ENCODE results near the gene HAPLN3. TPM values are rescaled to one million over a fixed set of nuclear protein-coding genes. Genes with fewer than 3 reads are reported as not detected.

Gene HAPLN3
- total and polyA plus RNA-seq, 10 of the 15 experiments (the other 5 are each of a cell fraction or from before 2014, with no cell fraction given), result 0.20 to 5.0 (median 1.4) TPM; not detected in 1

GRCh38 chr15:88908123-88908522 is 12.8 kb upstream of the HAPLN3 start (continued):
- no peak for TF ChIP-seq MLLT1 (IDR thresholded peaks at IDR 0.05)
- TF ChIP-seq CBX5 (IDR thresholded peaks at IDR 0.05; ENCODE audit: low read depth), result no peak

- POLR2A ChIA-PET, result no interaction called here
- no peak for ATAC-seq
- H3K4me1 ChIP-seq (ENCODE audit: control insufficient read depth, insufficient read depth, low read length), result no peaks in the 10 kb centered on the region
- RAD21 ChIA-PET (ENCODE audit: unreplicated experiment), result no interaction called here
- no peak for FAIRE-seq
- intact Hi-C loops (cut with micrococcal nuclease; ENCODE audit: unreplicated experiment) (no loop called here), in situ Hi-C loops (cut with MboI) (loop anchor here (5.0 kb wide), 1 partner anchor 110 kb away; no protein-coding TSS in a partner anchor)
- H3K4me3 ChIP-seq, result no peak overlapping the region
- no TSS peak for BruUV-seq (replicated peaks)
- H3K36me3 ChIP-seq (ENCODE audit: control insufficient read depth in 2 of 2, insufficient read depth in 2 of 2, low read length in 1 of 2), result no peaks in the 10 kb centered on the region
- no peaks in the 10 kb centered on the region; a peak in 2 of 4 replicates for H3K27me3 ChIP-seq (replicated peaks in 1 of 2; ENCODE audit: control insufficient read depth in 2 of 2, insufficient read depth in 2 of 2, low read length in 1 of 2)
- H3K27ac ChIP-seq (ENCODE audit: control insufficient read depth, insufficient read depth), result no peak overlapping the region
- H3K79me2 ChIP-seq (ENCODE audit: control insufficient read depth, insufficient read depth, low read length), result no peaks in the 10 kb centered on the region
- CTCF ChIA-PET, result interaction anchor here (2.3 to 3.2 kb wide), 3 partner anchors 24 to 117 kb away, joined by 8 to 12 read pairs (median 11); no protein-coding TSS in a partner anchor
- DNase-seq (ENCODE audit: low read depth, low spot score), result no peak
- no peak overlapping the region for H3K9ac ChIP-seq (ENCODE audit: control insufficient read depth, insufficient read depth, low read length)
- no peak overlapping the region for H2AFZ ChIP-seq (ENCODE audit: control insufficient read depth, low read depth, low read length)
- WGBS (ENCODE audit: insufficient coverage, insufficient replicate concordance, low lambda C conversion rate, missing lambda C conversion rate), result 65% methylated on average over 14 of the region's 14 CpGs
- H4K20me1 ChIP-seq (ENCODE audit: control insufficient read depth, insufficient read depth), result 0 out of 2 replicates have a peak, but pooled peaks cover 5% of the 10 kb centered on the region
- SMC1A ChIA-PET (ENCODE audit: uncharacterized antibody, unreplicated experiment), result interaction anchor here (1.2 kb wide), 1 partner anchor 71 kb away, joined by 3 read pairs; no protein-coding TSS in a partner anchor
- no peaks in the 10 kb centered on the region for H3K9me3 ChIP-seq (replicated peaks; ENCODE audit: control insufficient read depth, insufficient read depth, low read length)
- no peak overlapping the region for H3K4me2 ChIP-seq (ENCODE audit: control insufficient read depth, insufficient read depth)
- no peak for TF ChIP-seq ASH2L (IDR thresholded peaks at IDR 0.05; ENCODE audit: borderline replicate concordance, low read depth)
- no peak for TF ChIP-seq STAT3 (IDR thresholded peaks at IDR 0.05; ENCODE audit: low read depth, low read length)
- no peak for TF ChIP-seq TCF3 (IDR thresholded peaks at IDR 0.05; ENCODE audit: borderline replicate concordance, insufficient read depth, low read depth, low read length)
- no peak for TF ChIP-seq PKNOX1 (IDR thresholded peaks at IDR 0.05)
- TF ChIP-seq RAD21 (IDR thresholded peaks at IDR 0.05; ENCODE audit: insufficient read depth, low read depth, low read length), result no peak
- no peak for TF ChIP-seq STAT1 (conservative IDR thresholded peaks at IDR 0.05)
- no peak for TF ChIP-seq IRF4 (IDR thresholded peaks at IDR 0.05; ENCODE audit: low read depth, low read length)
- no peak for TF ChIP-seq DPF2 (IDR thresholded peaks at IDR 0.05)
- TF ChIP-seq SREBF2 (IDR thresholded peaks at IDR 0.05; ENCODE audit: low read length), result no peak
- TF ChIP-seq ATF2 (IDR thresholded peaks at IDR 0.05; ENCODE audit: low read length), result no peak
- TF ChIP-seq, protein P1, sequence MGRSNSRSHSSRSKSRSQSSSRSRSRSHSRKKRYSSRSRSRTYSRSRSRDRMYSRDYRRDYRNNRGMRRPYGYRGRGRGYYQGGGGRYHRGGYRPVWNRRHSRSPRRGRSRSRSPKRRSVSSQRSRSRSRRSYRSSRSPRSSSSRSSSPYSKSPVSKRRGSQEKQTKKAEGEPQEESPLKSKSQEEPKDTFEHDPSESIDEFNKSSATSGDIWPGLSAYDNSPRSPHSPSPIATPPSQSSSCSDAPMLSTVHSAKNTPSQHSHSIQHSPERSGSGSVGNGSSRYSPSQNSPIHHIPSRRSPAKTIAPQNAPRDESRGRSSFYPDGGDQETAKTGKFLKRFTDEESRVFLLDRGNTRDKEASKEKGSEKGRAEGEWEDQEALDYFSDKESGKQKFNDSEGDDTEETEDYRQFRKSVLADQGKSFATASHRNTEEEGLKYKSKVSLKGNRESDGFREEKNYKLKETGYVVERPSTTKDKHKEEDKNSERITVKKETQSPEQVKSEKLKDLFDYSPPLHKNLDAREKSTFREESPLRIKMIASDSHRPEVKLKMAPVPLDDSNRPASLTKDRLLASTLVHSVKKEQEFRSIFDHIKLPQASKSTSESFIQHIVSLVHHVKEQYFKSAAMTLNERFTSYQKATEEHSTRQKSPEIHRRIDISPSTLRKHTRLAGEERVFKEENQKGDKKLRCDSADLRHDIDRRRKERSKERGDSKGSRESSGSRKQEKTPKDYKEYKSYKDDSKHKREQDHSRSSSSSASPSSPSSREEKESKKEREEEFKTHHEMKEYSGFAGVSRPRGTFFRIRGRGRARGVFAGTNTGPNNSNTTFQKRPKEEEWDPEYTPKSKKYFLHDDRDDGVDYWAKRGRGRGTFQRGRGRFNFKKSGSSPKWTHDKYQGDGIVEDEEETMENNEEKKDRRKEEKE (IDR thresholded peaks at IDR 0.05), result no peak
- TF ChIP-seq EGR1 (IDR thresholded peaks at IDR 0.05; ENCODE audit: borderline replicate concordance in 1 of 2, low read depth in 2 of 2, low read length in 2 of 2), result no peak
- no peak for TF ChIP-seq NR2C2 (IDR thresholded peaks at IDR 0.05; ENCODE audit: borderline replicate concordance, control insufficient read depth, insufficient read length, low read depth)
- TF ChIP-seq JUNB (IDR thresholded peaks at IDR 0.05), result no peak
- TF ChIP-seq NBN (IDR thresholded peaks at IDR 0.05), result no peak
- no peak for TF ChIP-seq MYB (IDR thresholded peaks at IDR 0.05; ENCODE audit: borderline replicate concordance, low read depth, low read length)
Measured at GRCh38 chr15:88907111-88907510, 11.8 kb upstream of the HAPLN3 start.
